HG03521 (cell line): ENCODE measurements around the gene UNC45A.
A peak's percentile ranks its signal among the peaks of the same experiment; 100 is the strongest.
"Not testable (repeated sequence)": the region's sequence is repeated elsewhere in the genome, so short reads cannot be mapped to it uniquely, and the experiment has no call there.

Source experiments
- ATAC-seq: cut with Tn5 transposase; IDR thresholded peaks from one replicate; pipeline ENCODE4 v1.9.1; 2021; ENCODE audit warnings: mild to moderate bottlenecking, moderate library complexity; ENCODE audit not compliant: unreplicated experiment

The UNC45A gene

DNA sequence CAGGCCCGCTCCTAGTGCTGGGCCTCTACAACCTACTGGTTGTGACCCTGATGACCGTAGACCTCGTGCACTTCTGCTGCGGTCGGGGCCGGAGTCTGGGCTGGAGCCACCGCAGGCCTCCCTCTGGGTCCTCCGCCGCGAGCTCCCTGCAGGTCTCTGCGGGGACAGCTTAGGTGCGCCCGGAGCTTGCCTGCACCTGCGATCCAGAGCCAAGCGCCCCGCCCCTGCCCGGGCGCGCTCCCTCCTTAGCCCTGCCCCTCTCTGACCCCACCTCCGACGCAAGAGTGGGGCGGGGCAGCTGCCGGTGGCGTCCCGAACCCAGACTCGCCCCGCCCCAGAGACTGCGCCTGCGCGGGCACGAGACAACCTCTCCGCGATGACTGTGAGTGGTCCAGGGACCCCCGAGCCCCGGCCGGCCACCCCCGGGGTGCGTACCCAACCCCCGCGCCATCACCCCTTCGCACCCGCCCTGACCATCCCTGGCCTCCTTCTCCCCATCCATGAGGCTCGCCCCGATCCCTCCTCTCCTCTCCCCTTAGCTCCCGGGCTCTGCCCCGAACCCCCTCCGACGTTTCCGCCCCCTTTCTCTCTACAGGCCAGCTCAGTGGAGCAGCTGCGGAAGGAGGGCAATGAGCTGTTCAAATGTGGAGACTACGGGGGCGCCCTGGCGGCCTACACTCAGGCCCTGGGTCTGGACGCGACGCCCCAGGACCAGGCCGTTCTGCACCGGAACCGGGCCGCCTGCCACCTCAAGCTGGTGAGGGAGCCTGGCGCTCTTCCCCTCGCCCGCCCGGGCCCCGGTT is at the start of gene UNC45A:
UNC45A (plus strand) TSS at position 337 of the 803 bp plus-strand sequence; CDS start at position 377, 40 bp downstream.
- ATAC-seq: peak; percentile 60

GRCh38 chr15:90885432-90886290 is 49.4 kb upstream of the UNC45A start:
- no peak for ATAC-seq

- ATAC-seq: no peak
Measured at GRCh38 chr15:90886291-90886614, 48.8 kb upstream of the UNC45A start.

DNA sequence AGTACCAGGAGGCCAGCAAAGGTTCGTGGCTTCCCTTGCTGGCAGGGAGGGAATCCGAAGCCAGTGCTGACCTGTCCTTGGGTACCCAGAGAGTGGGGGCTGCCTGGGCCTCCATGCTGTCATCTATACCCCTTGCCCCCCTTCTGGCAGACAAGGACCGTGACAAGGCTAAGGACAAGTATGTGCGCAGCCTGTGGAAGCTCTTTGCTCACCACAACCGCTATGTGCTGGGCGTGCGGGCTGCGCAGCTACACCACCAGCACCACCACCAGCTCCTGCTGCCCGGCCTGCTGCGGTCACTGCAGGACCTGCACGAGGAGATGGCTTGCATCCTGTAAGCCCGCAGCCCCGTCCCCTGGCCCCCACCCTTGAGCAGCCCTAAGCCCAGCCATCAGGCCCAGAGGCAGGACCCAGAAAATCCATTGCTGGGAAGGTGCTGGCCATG is 48.0 kb upstream of the UNC45A start:
- no peak for ATAC-seq

- ATAC-seq: no peak
Measured at GRCh38 chr15:90889313-90889730, 45.8 kb upstream of the UNC45A start.

DNA sequence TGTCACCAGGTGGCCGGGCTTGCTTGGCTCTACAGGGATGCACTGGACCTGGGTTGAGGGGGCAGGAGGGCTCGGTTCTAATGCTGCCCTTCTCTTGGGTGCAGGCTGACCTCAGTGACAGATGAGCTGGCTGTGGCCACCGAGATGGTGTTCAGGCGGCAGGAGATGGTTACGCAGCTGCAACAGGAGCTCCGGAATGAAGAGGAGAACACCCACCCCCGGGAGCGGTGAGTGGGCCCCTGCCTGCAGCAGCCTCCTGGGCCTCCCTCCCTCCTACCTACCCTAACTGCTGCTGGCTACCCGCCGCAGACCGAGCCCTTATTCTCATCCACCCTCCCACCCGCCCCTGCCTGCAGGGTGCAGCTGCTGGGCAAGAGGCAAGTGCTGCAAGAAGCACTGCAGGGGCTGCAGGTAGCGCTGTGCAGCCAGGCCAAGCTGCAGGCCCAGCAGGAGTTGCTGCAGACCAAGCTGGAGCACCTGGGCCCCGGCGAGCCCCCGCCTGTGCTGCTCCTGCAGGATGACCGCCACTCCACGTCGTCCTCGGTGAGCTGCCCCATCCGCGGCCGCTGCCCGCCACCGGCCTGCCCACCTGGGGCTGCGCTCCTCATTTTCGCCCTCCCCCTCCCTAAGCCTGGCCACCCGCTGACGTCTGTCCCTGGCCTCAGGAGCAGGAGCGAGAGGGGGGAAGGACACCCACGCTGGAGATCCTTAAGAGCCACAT is 45.2 kb upstream of the UNC45A start:
- ATAC-seq: no peak

- no peak for ATAC-seq
Measured at GRCh38 chr15:90890839-90891238, 44.2 kb upstream of the UNC45A start.

DNA sequence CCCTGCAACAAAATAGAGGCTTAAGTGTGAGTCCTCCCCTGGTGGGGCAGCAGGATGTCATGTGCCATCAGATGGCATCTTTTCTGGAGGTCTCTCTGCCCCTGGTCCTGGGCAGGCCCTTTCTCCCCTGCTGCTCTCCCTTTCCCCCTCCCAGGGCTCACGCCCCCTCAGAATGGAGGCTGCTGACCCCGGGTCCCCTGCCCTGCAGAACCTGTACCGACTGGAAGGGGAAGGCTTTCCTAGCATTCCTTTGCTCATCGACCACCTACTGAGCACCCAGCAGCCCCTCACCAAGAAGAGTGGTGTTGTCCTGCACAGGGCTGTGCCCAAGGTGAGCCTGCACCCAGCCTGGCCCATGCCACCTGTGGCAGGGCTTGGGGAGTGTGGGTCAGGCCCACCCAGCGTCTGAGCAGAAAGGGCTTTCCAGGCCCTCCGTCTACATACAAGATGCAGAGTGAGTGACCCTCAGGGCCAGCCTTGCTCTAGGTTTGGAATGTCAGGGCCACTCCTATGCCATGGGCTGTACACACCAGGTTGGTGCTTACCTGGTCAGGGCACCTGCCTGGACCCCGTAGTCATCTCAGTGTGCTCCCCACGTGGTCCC is 43.6 kb upstream of the UNC45A start:
- ATAC-seq: no peak

DNA sequence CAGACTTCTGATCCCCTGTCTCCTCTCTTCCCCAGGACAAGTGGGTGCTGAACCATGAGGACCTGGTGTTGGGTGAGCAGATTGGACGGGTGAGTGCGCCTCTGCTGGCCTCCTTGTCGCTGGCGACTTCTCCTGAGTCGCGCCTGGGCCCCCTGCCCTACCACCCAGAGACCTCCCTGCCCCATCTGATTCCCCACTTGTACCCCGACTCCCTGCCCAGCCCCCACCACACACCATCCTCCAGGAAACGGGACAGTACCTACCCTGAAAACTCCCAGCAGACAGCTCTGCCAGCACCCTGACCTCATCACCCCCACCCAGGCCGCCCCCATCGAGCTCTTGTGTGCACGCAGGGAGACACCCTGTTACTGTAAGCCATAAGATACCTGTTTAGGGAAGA is 43.1 kb upstream of the UNC45A start:
- ATAC-seq: no peak

GRCh38 chr15:90892498-90893174 is 42.4 kb upstream of the UNC45A start:
- ATAC-seq: no peak

- no peak for ATAC-seq
Measured at GRCh38 chr15:90893175-90894090, 41.7 kb upstream of the UNC45A start.

- ATAC-seq: no peak
Measured at GRCh38 chr15:90895571-90896117, 39.4 kb upstream of the UNC45A start.

DNA sequence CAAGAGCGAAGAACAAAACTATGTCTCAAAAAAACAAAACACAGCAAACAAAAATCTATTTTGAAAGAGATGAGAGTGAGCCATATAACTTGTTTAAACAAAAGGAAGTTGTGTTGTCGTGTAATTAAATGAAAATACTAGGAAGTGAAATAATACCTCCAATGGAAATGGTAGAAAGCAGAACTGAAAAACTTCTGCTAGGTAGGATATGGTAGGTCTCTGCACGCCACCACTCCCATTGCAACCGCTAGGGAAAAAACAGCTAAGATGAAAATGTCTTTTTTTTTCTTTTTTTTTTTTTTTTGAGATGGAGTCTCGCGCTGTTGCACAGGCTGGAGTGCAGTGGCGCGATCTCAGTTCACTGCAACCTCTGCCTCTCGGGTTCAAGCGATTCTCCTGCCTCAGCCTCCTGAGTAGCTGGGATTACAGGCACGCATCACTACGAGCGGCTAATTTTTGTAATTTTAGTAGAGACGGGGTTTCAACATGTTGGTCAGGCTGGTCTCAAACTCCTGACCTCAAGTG is 37.9 kb upstream of the UNC45A start:
- ATAC-seq: not testable (repeated sequence)

DNA sequence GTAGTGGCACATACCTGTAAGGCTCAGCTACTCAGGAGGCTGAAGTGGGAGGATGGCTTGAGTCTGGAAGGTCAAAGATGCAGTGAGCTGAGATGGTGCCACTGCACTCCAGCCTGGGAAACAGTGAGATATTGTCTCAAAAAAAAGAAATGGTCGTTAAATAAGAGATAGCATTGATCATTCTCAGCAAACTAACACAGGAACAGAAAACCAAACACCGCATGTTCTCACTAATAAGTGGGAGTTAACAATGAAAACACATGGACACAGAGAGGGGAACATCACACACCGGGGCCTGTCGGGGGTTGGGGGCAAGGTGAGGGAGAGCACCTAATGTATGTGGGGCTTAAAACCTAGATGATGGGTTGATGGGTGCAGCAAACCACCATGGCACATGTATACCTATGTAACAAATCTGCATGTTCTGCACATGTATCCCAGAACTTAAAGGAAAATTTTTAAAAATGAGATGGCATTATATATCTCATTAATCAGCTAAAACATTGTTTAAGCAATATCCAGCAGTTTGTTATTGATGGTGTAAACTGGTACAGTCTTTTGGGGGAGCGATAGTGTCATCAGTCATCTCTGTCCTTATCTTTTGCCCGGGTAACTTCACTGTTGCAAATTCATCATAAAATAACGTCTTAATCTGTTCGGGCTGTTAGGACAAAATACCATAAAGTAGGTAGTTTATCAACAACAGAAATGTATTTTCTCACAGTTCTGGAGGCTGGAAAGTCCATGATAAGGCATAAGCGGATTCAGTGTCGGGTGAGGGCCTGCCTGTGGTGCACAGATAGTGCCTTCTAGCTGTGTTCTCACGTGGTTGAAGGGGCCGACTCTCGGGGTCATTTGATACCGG is 33.7 kb upstream of the UNC45A start:
- ATAC-seq: no peak

- ATAC-seq: peak; percentile 60
Measured at GRCh38 chr15:90902040-90902839, 32.8 kb upstream of the UNC45A start.

DNA sequence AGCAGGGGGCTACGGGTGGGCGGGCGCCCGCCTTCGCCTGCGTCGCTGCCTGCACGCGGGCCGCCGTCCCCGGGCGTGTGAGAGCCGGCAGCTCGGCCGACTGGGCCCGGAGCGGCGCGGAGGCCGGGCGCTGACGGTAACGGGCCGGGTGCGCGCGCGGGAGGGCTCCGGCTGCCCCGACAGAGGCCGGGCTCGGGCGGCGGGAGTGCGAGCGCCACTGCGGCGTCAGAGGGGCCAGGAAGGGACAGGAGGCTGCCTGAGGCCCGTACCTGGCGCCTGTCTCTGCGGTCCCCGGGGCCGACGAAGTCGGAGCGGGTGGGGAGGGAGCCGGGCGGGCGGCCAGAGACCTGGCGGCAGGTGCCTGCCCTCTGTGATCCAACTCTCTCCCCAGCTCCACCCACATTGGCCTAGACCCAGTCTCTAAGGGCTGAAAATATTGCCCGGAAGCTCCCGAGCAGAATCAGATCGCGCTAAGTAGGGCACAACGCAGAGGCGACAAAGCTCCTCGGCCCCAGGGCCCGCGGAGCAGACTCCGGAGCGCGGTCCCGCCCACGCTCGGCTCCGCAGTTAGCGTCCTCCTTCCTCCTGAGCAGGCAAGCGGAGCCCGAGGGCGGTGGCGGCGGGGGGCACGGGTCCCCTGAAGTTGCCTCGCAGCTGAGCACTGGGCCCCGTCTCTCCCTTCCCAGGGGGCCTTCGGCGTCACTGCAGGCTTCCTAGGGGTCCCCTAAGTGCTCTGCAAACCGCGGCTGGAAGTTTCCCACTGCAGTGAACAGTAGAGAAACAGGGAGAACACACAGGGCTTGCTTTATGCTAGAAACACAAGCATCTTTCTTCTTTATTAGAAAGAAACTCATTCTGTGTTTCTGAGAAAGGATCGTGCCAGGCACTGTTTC is 32.0 kb upstream of the UNC45A start, which contains the start of gene MAN2A2:
MAN2A2 (plus strand) TSS at position 463 of the 893 bp plus-strand sequence. CDS start 906 bp downstream, outside the sequence.
- peak; percentile 50 for ATAC-seq
